Stimulated activated CD8-positive, alpha-beta memory T cell treated with anti-CD3 and anti-CD28 coated beads, Interleukin-7, amount 100 ng/mL, for 4 hours (primary cell): ENCODE results near the gene MYEF2.

Experiments
- DNase-seq, 2 donors: peaks; one replicate each; pipeline ENCODE4 v3.0.0-alpha.2; 2020; ENCODE audit warnings: low read depth in 2 of 2

Gene MYEF2

GRCh38 chr15:48144889-48145288 is 33.2 kb downstream of the MYEF2 start:
- no peak for DNase-seq

GRCh38 chr15:48143856-48144255 is 34.2 kb downstream of the MYEF2 start:
- DNase-seq: no peak

- DNase-seq: no peak
Measured at GRCh38 chr15:48132874-48133273, 45.2 kb downstream of the MYEF2 start.

GRCh38 chr15:48131324-48131723 is 46.8 kb downstream of the MYEF2 start:
- no peak for DNase-seq

GRCh38 chr15:48126667-48127355 is 51.3 kb downstream of the MYEF2 start:
- no peak for DNase-seq

- no peak for DNase-seq
Measured at GRCh38 chr15:48121849-48122248, 56.2 kb downstream of the MYEF2 start.

GRCh38 chr15:48120745-48121144 is 57.4 kb downstream of the MYEF2 start, which contains the start of gene SLC24A5:
Gene SLC24A5, plus strand, starts transcription at chr15:48120990. Its CDS starts 55 bp downstream, at chr15:48121045.
- DNase-seq: no peak

GRCh38 chr15:48119277-48119676 is 58.8 kb downstream of the MYEF2 start:
- no peak for DNase-seq

GRCh38 chr15:48112242-48112641 is 65.9 kb downstream of the MYEF2 start:
- no peak for DNase-seq

GRCh38 chr15:48109856-48110531 is 68.1 kb downstream of the MYEF2 start:
- no peak for DNase-seq

GRCh38 chr15:48109212-48109611 is 68.9 kb downstream of the MYEF2 start:
- no peak for DNase-seq

GRCh38 chr15:48105936-48106335 is 72.2 kb downstream of the MYEF2 start:
- DNase-seq: no peak

- DNase-seq: no peak
Measured at GRCh38 chr15:48103647-48104046, 74.4 kb downstream of the MYEF2 start.

GRCh38 chr15:48102167-48102566 is 75.9 kb downstream of the MYEF2 start:
- DNase-seq: no peak

GRCh38 chr15:48101376-48101961 is 76.6 kb downstream of the MYEF2 start:
- DNase-seq: no peak

- no peak for DNase-seq
Measured at GRCh38 chr15:48097264-48097663, 80.8 kb downstream of the MYEF2 start.

- no peak for DNase-seq
Measured at GRCh38 chr15:48096813-48097212, 81.3 kb downstream of the MYEF2 start.

GRCh38 chr15:48096355-48096786 is 81.7 kb downstream of the MYEF2 start:
- DNase-seq: no peak

- DNase-seq: no peak
Measured at GRCh38 chr15:48091522-48091921, 86.6 kb downstream of the MYEF2 start.

- DNase-seq: no peak
Measured at GRCh38 chr15:48090666-48091065, 87.4 kb downstream of the MYEF2 start.

- DNase-seq: no peak
Measured at GRCh38 chr15:48090115-48090514, 88.0 kb downstream of the MYEF2 start.

GRCh38 chr15:48089702-48090101 is 88.4 kb downstream of the MYEF2 start:
- DNase-seq: no peak

GRCh38 chr15:48087844-48088243 is 90.3 kb downstream of the MYEF2 start:
- DNase-seq: no peak
